Measurements from ENCODE around the gene SP140.
"Not testable (repeated sequence)": the region's sequence is repeated elsewhere in the genome, so short reads cannot be mapped to it uniquely, and the experiment has no call there.

The SP140 gene

DNA sequence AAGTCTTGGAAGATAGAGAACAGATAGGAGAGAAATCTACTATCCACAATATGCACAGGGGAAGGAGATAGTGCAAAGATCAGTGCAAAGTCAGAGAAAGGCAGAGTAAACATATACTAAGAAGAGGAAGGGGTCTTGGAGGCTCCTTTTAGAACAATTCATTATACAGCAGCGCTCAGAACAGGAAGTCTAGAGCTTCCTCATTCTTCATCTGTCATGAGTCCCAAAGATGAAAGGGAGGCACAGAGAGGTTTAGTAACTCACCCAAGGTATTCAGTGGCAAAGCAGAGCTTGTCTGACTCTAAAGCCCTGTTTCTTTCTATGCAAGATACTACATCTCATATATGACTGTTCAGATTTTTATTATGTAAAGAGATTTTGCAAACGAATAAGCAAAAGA lies 7.1 kb upstream of the SP140 start:
- Mint-ChIP-seq H3K9me3 (no peaks in the 10 kb centered on the region), H3K36me3 (ENCODE audit: low read depth) (peaks cover 58% of the 10 kb centered on the region), H3K27ac (peak overlapping the region; percentile 76), H3K4me1 (ENCODE audit: low read depth) (peaks cover 63% of the 10 kb centered on the region), H3K4me3 (peak overlapping the region; percentile 98), H3K27me3 (no peaks in the 10 kb centered on the region)

DNA sequence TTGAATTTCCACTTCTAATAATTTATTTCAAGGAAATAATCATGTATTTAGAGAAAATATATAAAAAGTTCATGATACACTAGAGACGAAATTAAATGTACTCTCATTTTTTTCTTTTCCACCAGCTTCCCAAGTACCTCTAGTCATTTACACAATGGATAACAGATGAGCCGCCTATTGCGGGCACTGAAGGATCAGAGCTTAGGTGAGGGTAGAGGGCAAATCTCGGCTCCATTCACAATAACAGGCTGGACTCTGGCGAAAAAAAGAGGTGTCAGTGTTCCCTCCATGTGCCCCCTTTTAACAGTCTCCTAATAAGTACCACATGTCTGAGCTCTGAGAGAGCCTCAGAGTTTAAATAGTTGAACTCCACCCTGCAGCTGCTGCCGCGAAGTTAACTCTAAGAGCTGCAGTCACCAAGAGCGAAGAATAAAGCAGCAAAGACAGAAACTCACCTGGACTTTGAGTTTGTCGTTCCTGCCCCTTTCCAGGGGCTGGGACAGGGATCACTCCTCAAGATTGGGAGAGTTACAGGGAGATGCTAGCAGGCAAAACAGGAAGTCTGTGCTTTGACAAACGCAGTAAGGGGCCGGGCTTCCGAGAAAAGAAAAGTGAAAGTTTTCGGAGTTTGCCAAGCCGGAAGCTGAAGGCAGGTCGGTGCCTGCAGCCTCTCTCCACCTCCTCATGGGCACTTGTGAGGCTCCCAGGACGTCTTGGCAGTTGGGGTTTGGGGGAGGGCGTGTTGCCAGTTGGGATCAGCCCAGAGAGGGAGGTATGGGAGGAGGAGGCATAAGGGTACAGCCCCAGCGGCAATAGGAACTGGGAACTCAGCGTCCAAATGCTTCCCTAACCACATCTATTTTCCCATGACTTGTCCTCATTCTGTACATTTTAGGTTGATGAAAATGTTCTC lies 5.9 kb upstream of the SP140 start, which contains the start of gene SP110:
Gene SP110 (minus strand): TSS at position 566 of the 913 bp plus-strand sequence. CDS start 3,057 bp downstream, outside the sequence.
- Mint-ChIP-seq H3K4me1 (ENCODE audit: low read depth) (peaks cover 76% of the 10 kb centered on the region), H3K9me3 (no peaks in the 10 kb centered on the region), H3K36me3 (ENCODE audit: low read depth) (peaks cover 47% of the 10 kb centered on the region), H3K27ac (peak within 1 kb of the TSS; percentile 95), H3K4me3 (peak within 1 kb of the TSS; percentile 98), H3K27me3 (no peaks in the 10 kb centered on the region)

DNA sequence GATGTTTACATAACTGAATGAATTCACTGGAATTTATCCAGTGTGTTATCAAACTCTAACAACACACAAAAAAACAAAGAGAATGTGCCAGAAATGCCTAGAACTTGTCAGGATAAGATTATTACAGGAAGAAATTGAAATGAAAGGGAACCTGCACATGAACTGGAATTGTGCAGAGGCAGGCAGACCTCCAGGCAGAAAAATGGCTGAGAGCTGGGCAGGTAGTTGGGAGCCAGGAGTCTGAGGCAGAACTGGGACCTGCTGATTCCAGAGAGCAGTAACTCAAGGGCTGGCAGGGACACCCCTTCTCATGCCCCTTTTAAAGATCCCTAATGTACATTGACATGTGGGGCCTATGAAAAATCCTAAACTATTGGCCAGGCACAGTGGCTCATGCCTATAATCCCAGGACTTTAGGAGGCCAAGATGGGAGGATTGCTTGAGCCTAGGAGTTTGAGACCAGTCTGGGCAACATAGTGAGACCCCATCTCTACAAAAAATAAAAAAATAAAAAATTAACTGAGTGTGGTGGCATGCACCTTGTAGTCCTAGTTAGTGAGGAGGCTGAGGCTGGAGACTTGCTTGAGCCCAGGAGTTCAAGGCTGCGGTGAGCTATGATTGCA lies 5.1 kb upstream of the SP140 start:
- Mint-ChIP-seq H3K27me3 (no peaks in the 10 kb centered on the region), H3K4me3 (peak overlapping the region; percentile 98), H3K27ac (peak overlapping the region; percentile 95), H3K9me3 (no peaks in the 10 kb centered on the region), H3K4me1 (ENCODE audit: low read depth) (peaks cover 81% of the 10 kb centered on the region), H3K36me3 (ENCODE audit: low read depth) (peaks cover 39% of the 10 kb centered on the region)

DNA sequence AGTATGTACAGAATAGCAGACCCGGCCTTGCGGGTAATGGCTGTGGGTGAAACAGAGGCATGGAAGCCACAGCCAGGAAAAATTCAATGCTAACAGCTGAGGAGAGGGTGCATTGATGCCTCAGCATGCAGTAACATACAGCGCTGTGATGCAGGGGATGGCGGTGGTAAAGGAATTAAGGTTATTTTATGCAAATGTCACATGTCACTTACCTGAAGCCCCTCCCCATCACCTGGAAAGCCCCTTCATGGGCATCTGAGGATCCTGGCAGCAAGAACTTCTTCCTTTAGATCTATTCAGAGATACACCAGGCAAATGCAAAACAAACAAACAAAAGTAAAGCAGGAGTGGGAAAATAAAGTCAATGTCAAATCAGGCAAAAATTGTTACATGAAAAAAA lies 4.0 kb upstream of the SP140 start:
- H3K27me3 Mint-ChIP-seq: no peaks in the 10 kb centered on the region
- H3K4me3 Mint-ChIP-seq: peak overlapping the region; percentile 4
- H3K4me1 Mint-ChIP-seq (ENCODE audit: low read depth): peaks cover 79% of the 10 kb centered on the region
- peak overlapping the region; percentile 69 for H3K27ac Mint-ChIP-seq
- H3K9me3 Mint-ChIP-seq: no peaks in the 10 kb centered on the region
- H3K36me3 Mint-ChIP-seq (ENCODE audit: low read depth): peaks cover 29% of the 10 kb centered on the region

DNA sequence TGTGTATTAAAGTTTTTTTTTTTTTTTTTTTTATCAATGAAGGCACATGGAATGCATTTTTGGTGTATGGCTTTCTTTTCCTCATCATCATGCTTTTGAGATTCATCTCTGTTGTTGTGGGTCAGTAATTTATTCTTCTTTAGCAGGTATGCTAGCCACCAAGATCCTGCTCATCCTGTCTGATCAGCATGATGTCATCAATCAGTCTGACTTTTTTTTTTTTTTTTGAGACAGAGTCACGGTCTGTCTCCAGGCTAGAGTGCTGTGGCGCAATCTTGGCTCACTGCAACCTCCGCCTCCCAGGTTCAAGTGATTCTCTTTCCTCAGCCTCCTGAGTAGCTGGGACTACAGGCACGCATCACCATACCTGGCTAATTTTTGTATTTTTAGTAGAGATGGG lies 2.7 kb upstream of the SP140 start:
- not testable (repeated sequence) for H3K9me3 Mint-ChIP-seq, H3K4me3 Mint-ChIP-seq, H3K27me3 Mint-ChIP-seq
- Mint-ChIP-seq H3K36me3 (ENCODE audit: low read depth) (peaks cover 27% of the 10 kb centered on the region), H3K27ac (peak overlapping the region; percentile 99), H3K4me1 (ENCODE audit: low read depth) (peaks cover 76% of the 10 kb centered on the region)

DNA sequence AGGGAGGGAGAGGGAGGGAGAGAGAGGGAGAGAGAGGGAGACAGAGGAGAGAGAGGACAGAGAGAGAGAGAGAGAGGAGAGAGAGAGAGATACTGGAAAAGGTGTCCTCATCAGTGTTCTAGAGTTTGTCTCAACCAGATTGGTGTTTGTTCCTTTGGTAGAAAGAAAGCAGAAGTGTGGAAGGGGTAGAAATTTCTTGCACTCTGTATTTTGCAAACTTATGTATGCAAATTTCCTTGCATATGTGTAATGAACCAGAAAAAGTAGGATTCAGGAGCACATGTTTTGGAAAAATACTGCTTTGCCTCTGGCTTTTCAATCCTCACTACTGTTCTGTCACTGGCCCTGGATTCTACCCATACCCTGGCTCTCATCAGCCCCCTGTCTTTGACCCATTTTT lies 1.1 kb upstream of the SP140 start:
- no peaks in the 10 kb centered on the region for H3K27me3 Mint-ChIP-seq
- H3K4me1 Mint-ChIP-seq (ENCODE audit: low read depth): peaks cover 79% of the 10 kb centered on the region
- H3K27ac Mint-ChIP-seq: peak overlapping the region; percentile 99
- H3K4me3 Mint-ChIP-seq: peak overlapping the region; percentile 94
- no peaks in the 10 kb centered on the region for H3K9me3 Mint-ChIP-seq
- peaks cover 22% of the 10 kb centered on the region for H3K36me3 Mint-ChIP-seq (ENCODE audit: low read depth)

DNA sequence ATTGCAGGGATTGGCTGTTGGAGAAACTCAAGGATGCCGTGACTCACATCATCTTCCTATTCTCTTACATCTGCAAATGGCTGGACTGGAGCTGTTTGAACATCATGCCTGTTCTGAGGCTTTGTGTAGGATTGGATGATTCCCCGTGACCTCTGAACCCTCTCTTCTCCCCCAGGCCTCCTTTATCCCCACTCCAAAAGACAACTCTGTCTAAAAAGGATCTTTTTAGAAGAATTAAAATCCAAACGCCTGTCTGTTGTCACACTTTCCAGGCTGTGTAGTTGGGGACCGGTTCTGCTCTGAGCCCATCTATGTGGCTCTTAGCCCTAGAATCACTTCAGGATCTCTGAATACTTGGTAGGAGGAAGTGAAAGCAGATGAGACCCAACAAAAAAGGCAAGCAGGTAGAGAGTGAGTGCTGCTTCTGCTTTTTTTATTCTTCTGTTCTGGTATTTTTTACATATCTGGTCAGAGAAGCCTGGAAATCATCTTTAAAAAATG lies 565 bp downstream of the SP140 start:
- H3K27me3 Mint-ChIP-seq: no peaks in the 10 kb centered on the region
- peak overlapping the region; percentile 94 for H3K4me3 Mint-ChIP-seq
- peaks cover 5% of the 10 kb centered on the region for H3K9me3 Mint-ChIP-seq
- H3K27ac Mint-ChIP-seq: peak overlapping the region; percentile 99
- peaks cover 30% of the 10 kb centered on the region for H3K36me3 Mint-ChIP-seq (ENCODE audit: low read depth)
- H3K4me1 Mint-ChIP-seq (ENCODE audit: low read depth): peaks cover 87% of the 10 kb centered on the region

DNA sequence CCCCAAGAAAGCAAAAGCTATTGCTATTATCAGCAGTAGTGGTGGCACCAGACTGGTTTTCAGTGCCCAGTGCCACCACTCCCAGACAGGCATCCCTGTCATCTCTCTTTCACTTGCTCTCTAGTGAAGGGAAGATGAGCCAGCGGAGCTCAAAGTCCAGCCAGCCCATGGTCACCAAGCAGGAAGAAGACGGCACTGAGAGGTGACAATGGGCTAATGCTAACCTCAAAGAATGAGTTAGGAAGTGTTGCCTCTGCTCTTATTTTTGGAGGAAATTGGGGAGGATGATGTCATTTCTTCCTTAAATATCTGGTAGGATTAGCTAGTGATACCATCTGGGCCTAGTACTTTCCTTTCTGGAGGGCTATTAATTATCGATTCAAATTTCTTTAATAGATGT lies 1.7 kb downstream of the SP140 start:
- Mint-ChIP-seq H3K27ac (peak overlapping the region; percentile 74), H3K4me1 (ENCODE audit: low read depth) (peaks cover 88% of the 10 kb centered on the region), H3K9me3 (peaks cover 5% of the 10 kb centered on the region), H3K27me3 (no peaks in the 10 kb centered on the region), H3K36me3 (ENCODE audit: low read depth) (peaks cover 39% of the 10 kb centered on the region), H3K4me3 (peak overlapping the region; percentile 83)

DNA sequence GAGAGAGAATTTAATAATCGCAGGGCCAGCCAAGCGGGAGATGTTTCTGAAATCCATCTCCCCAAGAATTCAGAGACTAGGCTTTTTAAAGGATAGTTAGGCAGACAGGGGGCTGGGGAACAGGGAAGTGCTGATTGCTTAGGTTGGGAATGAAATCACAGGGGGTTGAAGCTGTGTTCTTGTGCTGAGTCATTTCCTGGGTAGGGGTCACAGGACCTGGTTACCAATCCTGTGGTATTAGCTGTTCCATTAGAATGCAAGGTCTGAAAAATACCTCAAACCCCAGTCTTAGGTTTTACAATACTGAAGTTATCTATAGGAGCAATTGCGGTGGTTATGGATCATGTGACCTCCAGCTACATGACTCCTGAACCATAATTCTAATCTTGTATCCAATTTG lies 4.6 kb downstream of the SP140 start:
- Mint-ChIP-seq H3K27me3 (no peaks in the 10 kb centered on the region), H3K27ac (peak overlapping the region; percentile 82), H3K9me3 (peaks cover 5% of the 10 kb centered on the region), H3K4me3 (peak overlapping the region; percentile 83), H3K36me3 (ENCODE audit: low read depth) (peaks cover 51% of the 10 kb centered on the region), H3K4me1 (ENCODE audit: low read depth) (peaks cover 82% of the 10 kb centered on the region)

DNA sequence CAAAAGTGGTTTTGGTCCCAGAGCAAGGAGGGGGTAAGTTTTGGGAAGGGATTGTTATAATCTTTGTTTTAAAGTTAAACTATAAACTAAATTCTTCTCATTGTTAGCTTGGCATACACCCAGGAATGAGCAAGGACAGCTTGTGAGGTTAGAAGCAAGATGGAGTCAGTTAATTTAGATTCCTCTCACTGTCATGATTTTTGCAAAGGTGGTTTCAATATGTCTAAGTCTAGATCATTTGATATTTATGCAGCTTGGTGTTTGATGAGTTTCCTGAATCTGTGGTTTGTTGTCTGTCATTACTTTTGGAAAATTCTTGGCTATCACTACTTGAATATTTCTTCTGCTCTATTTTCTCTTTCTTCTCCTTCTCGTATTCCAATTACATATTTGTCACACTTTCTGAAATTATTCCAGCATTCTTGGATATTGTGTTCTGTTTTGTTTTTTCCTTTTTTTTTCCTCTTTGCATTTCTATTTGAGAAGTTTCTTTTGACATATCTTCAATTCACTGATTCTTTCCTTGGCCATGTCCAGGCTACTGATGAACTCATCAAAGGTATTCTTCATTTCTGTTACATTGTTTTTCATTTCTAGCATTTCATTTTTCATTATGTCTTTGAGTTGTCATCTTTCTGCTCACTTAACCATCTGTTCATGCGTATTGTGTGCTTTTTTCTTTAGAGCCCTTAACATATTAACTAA lies 5.1 kb downstream of the SP140 start:
- H3K4me3 Mint-ChIP-seq: peak overlapping the region; percentile 83
- H3K4me1 Mint-ChIP-seq (ENCODE audit: low read depth): peaks cover 82% of the 10 kb centered on the region
- H3K27ac Mint-ChIP-seq: peak overlapping the region; percentile 82
- H3K27me3 Mint-ChIP-seq: no peaks in the 10 kb centered on the region
- H3K36me3 Mint-ChIP-seq (ENCODE audit: low read depth): peaks cover 56% of the 10 kb centered on the region
- peaks cover 5% of the 10 kb centered on the region for H3K9me3 Mint-ChIP-seq

DNA sequence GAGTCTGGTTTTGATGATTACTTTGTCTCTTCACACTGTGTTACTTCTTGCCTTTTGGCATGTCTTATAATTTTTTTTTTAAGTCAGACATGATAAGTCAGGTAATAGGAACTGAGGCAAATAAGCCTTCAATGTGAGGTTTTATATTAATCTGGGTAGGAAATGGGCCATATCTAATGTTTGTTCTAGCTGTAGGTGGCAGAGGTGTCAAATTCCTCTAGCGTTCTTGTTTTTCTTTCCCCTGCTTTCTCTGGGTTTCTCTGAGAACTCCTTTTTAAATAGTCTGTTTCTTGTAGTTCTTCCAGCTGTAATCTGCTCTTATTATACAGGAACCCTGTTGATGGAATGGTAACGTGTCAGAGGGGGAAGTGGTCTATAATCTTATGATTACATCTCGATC lies 5.7 kb downstream of the SP140 start:
- peaks cover 82% of the 10 kb centered on the region for H3K4me1 Mint-ChIP-seq (ENCODE audit: low read depth)

DNA sequence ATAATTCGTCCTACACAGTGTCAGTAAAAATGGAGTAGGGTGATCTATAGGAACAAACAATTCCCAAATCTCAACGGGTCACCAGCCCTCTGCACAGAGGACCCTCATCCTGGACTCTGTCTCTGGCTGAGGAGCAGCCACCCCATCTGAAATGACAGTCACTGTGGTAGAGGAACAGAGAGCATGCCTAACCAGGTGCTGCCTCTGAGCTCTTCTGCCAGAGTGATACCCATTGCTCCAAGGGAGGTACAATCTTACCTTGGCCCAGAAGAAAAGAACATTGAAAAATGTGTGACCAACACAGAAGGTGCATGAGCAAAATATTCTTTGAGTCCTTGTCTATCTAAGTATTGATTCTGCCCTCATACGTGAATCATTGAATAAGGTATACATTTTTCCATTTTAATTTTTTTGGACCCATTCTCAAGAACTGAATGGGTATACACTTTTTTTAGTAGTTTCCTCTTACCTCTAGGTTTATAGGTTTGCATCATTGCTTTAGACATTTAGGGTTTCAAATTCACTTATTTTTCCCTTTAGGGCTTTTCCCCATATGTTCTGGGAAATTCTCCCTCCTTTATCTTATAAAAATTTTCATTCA lies 8.7 kb downstream of the SP140 start:
- Mint-ChIP-seq H3K27me3 (no peaks in the 10 kb centered on the region), H3K4me1 (ENCODE audit: low read depth) (peaks cover 63% of the 10 kb centered on the region), H3K9me3 (peaks cover 5% of the 10 kb centered on the region), H3K27ac (peak overlapping the region; percentile 91), H3K36me3 (ENCODE audit: low read depth) (peaks cover 75% of the 10 kb centered on the region), H3K4me3 (peak overlapping the region; percentile 72)

More for the DNA sequence above, 5.7 kb downstream of the SP140 start:
- peaks cover 5% of the 10 kb centered on the region for H3K9me3 Mint-ChIP-seq
- H3K27ac Mint-ChIP-seq: peak overlapping the region; percentile 82
- peak overlapping the region; percentile 83 for H3K4me3 Mint-ChIP-seq
- no peaks in the 10 kb centered on the region for H3K27me3 Mint-ChIP-seq
- H3K36me3 Mint-ChIP-seq (ENCODE audit: low read depth): peaks cover 59% of the 10 kb centered on the region

DNA sequence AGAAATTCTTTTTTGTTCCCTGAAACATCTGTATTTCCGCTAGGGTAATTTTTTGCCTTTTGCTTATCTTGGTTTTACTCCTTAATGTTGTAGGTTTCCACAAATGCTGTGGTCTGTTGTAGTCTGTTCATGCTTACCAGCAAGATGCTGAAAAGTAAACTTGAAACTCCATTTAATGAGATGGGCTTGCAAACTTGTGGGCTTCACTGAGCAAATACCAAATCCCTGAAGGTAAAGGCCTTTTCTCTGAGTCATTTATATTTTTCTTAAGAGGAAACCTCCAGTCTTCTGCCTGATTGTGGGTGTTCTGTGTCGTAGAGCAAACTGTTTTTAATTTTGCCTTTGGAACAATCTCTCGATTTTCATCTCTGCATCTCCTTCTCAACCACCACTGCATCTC lies 9.3 kb downstream of the SP140 start:
- Mint-ChIP-seq H3K4me3 (peak overlapping the region; percentile 72), H3K9me3 (peaks cover 5% of the 10 kb centered on the region), H3K27ac (peak overlapping the region; percentile 91), H3K27me3 (no peaks in the 10 kb centered on the region), H3K36me3 (ENCODE audit: low read depth) (peaks cover 70% of the 10 kb centered on the region), H3K4me1 (ENCODE audit: low read depth) (peaks cover 57% of the 10 kb centered on the region)

DNA sequence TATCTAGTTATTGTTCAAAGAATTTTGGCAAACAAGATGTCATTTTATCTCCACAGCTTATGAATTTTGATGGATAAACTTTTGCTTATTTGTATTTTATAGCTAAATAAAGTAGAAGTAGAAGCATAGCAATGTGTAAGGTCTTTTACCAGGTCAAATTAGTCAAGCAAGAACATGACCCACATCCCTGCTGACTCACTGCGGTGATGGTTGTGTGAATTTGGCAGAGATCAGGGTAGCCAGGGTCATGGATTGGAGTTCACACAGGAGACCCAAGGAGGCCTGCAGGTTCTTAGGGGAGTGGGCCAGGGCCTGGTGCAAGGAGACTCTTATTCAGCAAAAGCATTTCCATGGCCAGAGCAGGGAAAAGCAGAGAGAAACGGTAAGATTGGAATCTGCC lies 18.7 kb downstream of the SP140 start:
- H3K4me3 Mint-ChIP-seq: no peak overlapping the region
- no peaks in the 10 kb centered on the region for H3K9me3 Mint-ChIP-seq
- H3K4me1 Mint-ChIP-seq (ENCODE audit: low read depth): no peaks in the 10 kb centered on the region
- H3K27me3 Mint-ChIP-seq: no peaks in the 10 kb centered on the region
- H3K36me3 Mint-ChIP-seq (ENCODE audit: low read depth): no peaks in the 10 kb centered on the region
- no peak overlapping the region for H3K27ac Mint-ChIP-seq

Measured in stimulated activated naive CD8-positive, alpha-beta T cell treated with anti-CD3 and anti-CD28 coated beads, Interleukin-15, Interleukin-2, amounts not matched to agents 100 ng/mL and 50 ng/mL, for 24 hours (primary cell).